ENCODE results near the gene ABHD12.

DNA sequence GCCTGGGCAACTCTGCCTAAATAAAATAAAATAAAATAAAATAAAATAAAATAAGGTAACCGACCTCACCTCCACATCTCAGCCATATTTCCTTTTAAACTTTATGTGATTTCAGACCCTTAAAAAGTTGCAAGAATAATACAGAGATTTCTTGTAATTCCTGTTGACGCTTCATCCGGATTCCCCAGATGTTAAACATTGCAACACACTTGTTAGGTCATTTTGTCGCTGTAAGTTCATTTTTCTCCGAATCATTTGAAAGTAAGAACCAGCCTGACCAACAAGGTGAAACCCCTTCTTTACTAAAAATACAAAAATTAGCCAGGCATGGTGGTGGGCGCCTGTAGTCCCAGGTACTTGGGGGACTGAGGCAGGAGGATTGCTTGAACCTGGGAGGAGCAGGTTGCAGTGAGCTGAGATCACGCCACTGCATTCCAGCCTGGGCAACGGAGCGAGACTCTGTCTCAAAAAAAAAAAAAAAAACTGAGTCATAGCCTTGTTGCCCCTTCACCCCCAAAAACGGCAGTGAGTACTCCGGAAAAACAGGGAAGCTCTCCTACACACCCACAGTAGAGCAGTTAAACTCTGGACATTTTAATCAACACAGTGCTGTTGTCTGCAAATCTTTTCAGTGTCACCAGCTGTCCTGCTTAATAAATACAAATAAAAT lies 136.9 kb downstream of the ABHD12 start:
- TF ChIP-seq, protein P1, sequence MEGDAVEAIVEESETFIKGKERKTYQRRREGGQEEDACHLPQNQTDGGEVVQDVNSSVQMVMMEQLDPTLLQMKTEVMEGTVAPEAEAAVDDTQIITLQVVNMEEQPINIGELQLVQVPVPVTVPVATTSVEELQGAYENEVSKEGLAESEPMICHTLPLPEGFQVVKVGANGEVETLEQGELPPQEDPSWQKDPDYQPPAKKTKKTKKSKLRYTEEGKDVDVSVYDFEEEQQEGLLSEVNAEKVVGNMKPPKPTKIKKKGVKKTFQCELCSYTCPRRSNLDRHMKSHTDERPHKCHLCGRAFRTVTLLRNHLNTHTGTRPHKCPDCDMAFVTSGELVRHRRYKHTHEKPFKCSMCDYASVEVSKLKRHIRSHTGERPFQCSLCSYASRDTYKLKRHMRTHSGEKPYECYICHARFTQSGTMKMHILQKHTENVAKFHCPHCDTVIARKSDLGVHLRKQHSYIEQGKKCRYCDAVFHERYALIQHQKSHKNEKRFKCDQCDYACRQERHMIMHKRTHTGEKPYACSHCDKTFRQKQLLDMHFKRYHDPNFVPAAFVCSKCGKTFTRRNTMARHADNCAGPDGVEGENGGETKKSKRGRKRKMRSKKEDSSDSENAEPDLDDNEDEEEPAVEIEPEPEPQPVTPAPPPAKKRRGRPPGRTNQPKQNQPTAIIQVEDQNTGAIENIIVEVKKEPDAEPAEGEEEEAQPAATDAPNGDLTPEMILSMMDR (conservative IDR thresholded peaks at IDR 0.05; ENCODE audit: low read depth, low read length) = no peak
- no peak for TF ChIP-seq EZH2 (IDR thresholded peaks at IDR 0.05; ENCODE audit: borderline replicate concordance, low read depth, low read length, poor library complexity, severe bottlenecking)

Measured in A673 (cell line).